ENCODE data around the gene CDO1. TPM values are rescaled to one million over a fixed set of nuclear protein-coding genes. Genes with fewer than 3 reads are reported as not detected.

CDO1 gene
- total RNA-seq, 1 experiment from 2014 or later, result not detected

- no peak overlapping the region for H3K27ac Mint-ChIP-seq (ENCODE audit: unreplicated experiment)
- H3K4me1 Mint-ChIP-seq (ENCODE audit: low read depth, unreplicated experiment), result peaks cover 14% of the 10 kb centered on the region
- Histone ChIP-seq H3K9me3 (no peaks in the 10 kb centered on the region), H3K4me1 (no peaks in the 10 kb centered on the region), H3K27me3 (replicated peaks; ENCODE audit: control insufficient read depth, insufficient read depth, low read length) (no peaks in the 10 kb centered on the region), H3K4me3 (ENCODE audit: low read depth, low read length) (no peak overlapping the region), H3K36me3 (ENCODE audit: control insufficient read depth, insufficient read depth, low read length) (no peaks in the 10 kb centered on the region)
- TF ChIP-seq CTCF (IDR thresholded peaks at IDR 0.05; ENCODE audit: insufficient read depth in 1 of 2, low read depth in 1 of 2, low read length in 1 of 2, severe bottlenecking in 1 of 2, unreplicated experiment in 1 of 2), result no peak
- CTCF ChIA-PET, result no interaction called here
- POLR2A ChIA-PET, result no interaction called here
- H3K36me3 Mint-ChIP-seq (ENCODE audit: insufficient read depth, unreplicated experiment), result no peaks in the 10 kb centered on the region
- peaks cover 11% of the 10 kb centered on the region for H3K27me3 Mint-ChIP-seq (ENCODE audit: insufficient read depth, unreplicated experiment)
- intact Hi-C loops (cut with micrococcal nuclease; ENCODE audit: unreplicated experiment), result no loop called here
- H3K4me3 Mint-ChIP-seq (ENCODE audit: unreplicated experiment), result no peak overlapping the region
- no peak for DNase-seq
- BruUV-seq (replicated peaks), result no TSS peak
- H3K9me3 Mint-ChIP-seq (ENCODE audit: unreplicated experiment), result no peaks in the 10 kb centered on the region
Observed at GRCh38 chr5:115785381-115786065, 30.9 kb downstream of the CDO1 start.

- Mint-ChIP-seq H3K4me3 (ENCODE audit: unreplicated experiment) (no peak overlapping the region), H3K27ac (ENCODE audit: unreplicated experiment) (no peak overlapping the region), H3K36me3 (ENCODE audit: insufficient read depth, unreplicated experiment) (no peaks in the 10 kb centered on the region), H3K27me3 (ENCODE audit: insufficient read depth, unreplicated experiment) (no peaks in the 10 kb centered on the region), H3K4me1 (ENCODE audit: low read depth, unreplicated experiment) (peaks cover 14% of the 10 kb centered on the region), H3K9me3 (ENCODE audit: unreplicated experiment) (no peaks in the 10 kb centered on the region)
- TF ChIP-seq CTCF (IDR thresholded peaks at IDR 0.05; ENCODE audit: insufficient read depth in 1 of 2, low read depth in 1 of 2, low read length in 1 of 2, severe bottlenecking in 1 of 2, unreplicated experiment in 1 of 2), result no peak
- no peak overlapping the region for H3K4me3 ChIP-seq (ENCODE audit: low read depth, low read length)
- ChIA-PET CTCF (no interaction called here), POLR2A (no interaction called here)
- DNase-seq, result peak in 1 of 2 experiments; percentile 2
- H3K9me3 ChIP-seq, result no peaks in the 10 kb centered on the region
- BruUV-seq (replicated peaks), result no TSS peak
- peaks cover 6% of the 10 kb centered on the region; the same call in 1 of the 2 replicates for H3K4me1 ChIP-seq
- intact Hi-C loops (cut with micrococcal nuclease; ENCODE audit: unreplicated experiment), result no loop called here
- no peaks in the 10 kb centered on the region for H3K36me3 ChIP-seq (ENCODE audit: control insufficient read depth, insufficient read depth, low read length)
- H3K27me3 ChIP-seq (replicated peaks; ENCODE audit: control insufficient read depth, insufficient read depth, low read length), result no peaks in the 10 kb centered on the region
Observed at GRCh38 chr5:115778417-115778816, 38.0 kb downstream of the CDO1 start.

DNA sequence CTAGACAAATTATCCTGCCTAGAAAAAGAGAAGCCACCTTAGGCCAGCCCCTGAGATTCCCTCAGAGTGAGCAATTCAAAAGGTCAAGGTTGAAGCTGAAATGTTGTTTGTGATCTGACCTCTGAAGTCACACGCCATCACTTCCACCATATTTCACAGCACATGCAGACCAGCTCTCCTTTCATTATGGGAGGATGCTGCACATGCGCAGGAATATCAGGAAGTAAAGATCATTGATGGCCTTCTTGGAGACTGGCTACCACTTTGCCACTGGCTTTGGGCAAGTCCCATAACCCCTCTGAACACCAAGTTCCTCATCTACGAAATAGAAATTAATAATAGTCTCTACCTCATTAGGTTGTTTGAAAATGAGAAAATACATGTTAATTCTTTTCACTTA lies 39.5 kb downstream of the CDO1 start:
- Mint-ChIP-seq H3K4me3 (ENCODE audit: unreplicated experiment) (no peak overlapping the region), H3K27me3 (ENCODE audit: insufficient read depth, unreplicated experiment) (no peaks in the 10 kb centered on the region), H3K27ac (ENCODE audit: unreplicated experiment) (no peak overlapping the region), H3K9me3 (ENCODE audit: unreplicated experiment) (no peaks in the 10 kb centered on the region), H3K4me1 (ENCODE audit: low read depth, unreplicated experiment) (peaks cover 6% of the 10 kb centered on the region), H3K36me3 (ENCODE audit: insufficient read depth, unreplicated experiment) (no peaks in the 10 kb centered on the region)
- ChIA-PET CTCF (no interaction called here), POLR2A (no interaction called here)
- BruUV-seq (replicated peaks), result no TSS peak
- H3K4me3 ChIP-seq (ENCODE audit: low read depth, low read length), result no peak overlapping the region
- peaks cover 6% of the 10 kb centered on the region; the same call in 1 of the 2 replicates for H3K4me1 ChIP-seq
- no peak for TF ChIP-seq CTCF (IDR thresholded peaks at IDR 0.05; ENCODE audit: insufficient read depth in 1 of 2, low read depth in 1 of 2, low read length in 1 of 2, severe bottlenecking in 1 of 2, unreplicated experiment in 1 of 2)
- no peaks in the 10 kb centered on the region for H3K36me3 ChIP-seq (ENCODE audit: control insufficient read depth, insufficient read depth, low read length)
- DNase-seq, result no peak
- H3K9me3 ChIP-seq, result no peaks in the 10 kb centered on the region
- intact Hi-C loops (cut with micrococcal nuclease; ENCODE audit: unreplicated experiment), result no loop called here
- no peaks in the 10 kb centered on the region for H3K27me3 ChIP-seq (replicated peaks; ENCODE audit: control insufficient read depth, insufficient read depth, low read length)

Measured in Caco-2 (cell line).